ENCODE data around the gene MALRD1. TPM values are rescaled to one million over a fixed set of nuclear protein-coding genes. Genes with fewer than 3 reads are reported as not detected.
"Not testable (repeated sequence)": the region's sequence is repeated elsewhere in the genome, so short reads cannot be mapped to it uniquely, and the experiment has no call there.

Gene MALRD1
- total RNA-seq, 2 experiments from 2014 or later: 0.29 to 0.41 TPM

- Mint-ChIP-seq H3K36me3 (ENCODE audit: low read depth) (no peaks in the 10 kb centered on the region), H3K4me3 (no peak overlapping the region), H3K27me3 (no peaks in the 10 kb centered on the region), H3K9me3 (peaks cover 7% of the 10 kb centered on the region), H3K27ac (no peak overlapping the region), H3K4me1 (ENCODE audit: low read depth) (no peaks in the 10 kb centered on the region)
- DNase-seq (no peak), ATAC-seq (no peak)
- ChIA-PET CTCF (no interaction called here), POLR2A (no interaction called here)
- TF ChIP-seq, protein P1, sequence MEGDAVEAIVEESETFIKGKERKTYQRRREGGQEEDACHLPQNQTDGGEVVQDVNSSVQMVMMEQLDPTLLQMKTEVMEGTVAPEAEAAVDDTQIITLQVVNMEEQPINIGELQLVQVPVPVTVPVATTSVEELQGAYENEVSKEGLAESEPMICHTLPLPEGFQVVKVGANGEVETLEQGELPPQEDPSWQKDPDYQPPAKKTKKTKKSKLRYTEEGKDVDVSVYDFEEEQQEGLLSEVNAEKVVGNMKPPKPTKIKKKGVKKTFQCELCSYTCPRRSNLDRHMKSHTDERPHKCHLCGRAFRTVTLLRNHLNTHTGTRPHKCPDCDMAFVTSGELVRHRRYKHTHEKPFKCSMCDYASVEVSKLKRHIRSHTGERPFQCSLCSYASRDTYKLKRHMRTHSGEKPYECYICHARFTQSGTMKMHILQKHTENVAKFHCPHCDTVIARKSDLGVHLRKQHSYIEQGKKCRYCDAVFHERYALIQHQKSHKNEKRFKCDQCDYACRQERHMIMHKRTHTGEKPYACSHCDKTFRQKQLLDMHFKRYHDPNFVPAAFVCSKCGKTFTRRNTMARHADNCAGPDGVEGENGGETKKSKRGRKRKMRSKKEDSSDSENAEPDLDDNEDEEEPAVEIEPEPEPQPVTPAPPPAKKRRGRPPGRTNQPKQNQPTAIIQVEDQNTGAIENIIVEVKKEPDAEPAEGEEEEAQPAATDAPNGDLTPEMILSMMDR (IDR thresholded peaks at IDR 0.05): no peak
- intact Hi-C loops (cut with micrococcal nuclease): no loop called here
Measured at GRCh38 chr10:19738440-19738839, 689.8 kb downstream of the MALRD1 start.

DNA sequence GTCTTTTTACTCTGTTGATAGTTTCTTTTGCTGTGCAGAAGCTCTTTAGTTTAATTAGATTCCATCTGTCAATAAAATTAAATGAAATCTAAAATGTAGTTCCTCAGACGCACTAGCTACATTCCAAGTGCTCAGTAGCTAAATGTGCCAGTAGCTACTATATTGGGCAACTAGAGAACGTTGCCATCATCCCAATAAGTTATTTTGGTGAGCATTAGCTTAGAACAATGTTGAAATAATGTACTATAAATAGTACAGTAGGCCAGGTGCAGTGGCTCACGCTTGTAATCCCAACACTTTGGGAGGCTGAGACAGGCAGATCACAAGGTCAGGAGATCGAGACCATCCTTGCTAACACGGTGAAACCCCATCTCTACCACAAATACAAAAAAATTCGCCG is 690.6 kb downstream of the MALRD1 start:
- H3K4me1 Mint-ChIP-seq (ENCODE audit: low read depth): not testable (repeated sequence)

DNA sequence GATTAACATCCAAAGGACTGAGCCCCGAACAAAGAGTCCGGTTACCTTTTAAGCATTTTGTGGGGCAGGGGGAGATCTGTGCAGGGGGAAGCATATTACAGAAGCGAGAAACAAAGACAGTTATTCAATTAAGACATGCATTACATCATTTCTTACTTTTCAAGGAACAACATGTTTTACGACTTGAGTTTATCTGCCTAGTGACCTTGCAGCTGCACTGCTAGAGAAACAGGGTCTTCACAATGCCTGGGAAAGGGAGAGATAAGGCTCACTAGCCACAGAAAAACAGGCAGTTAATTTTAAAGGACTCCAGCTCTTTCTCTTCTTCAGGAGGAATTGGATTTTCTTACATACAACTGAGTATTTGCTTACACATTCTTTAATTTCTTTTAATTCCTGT is 693.5 kb downstream of the MALRD1 start:
- H3K4me1 Mint-ChIP-seq (ENCODE audit: low read depth); intact Hi-C loops (cut with micrococcal nuclease); POLR2A ChIA-PET; H3K27ac Mint-ChIP-seq; H3K4me3 Mint-ChIP-seq; H3K9me3 Mint-ChIP-seq; H3K36me3 Mint-ChIP-seq (ENCODE audit: low read depth); CTCF ChIA-PET; ATAC-seq; H3K27me3 Mint-ChIP-seq; DNase-seq: not testable (repeated sequence)

More for the DNA sequence above, 690.6 kb downstream of the MALRD1 start:
- H3K27me3 Mint-ChIP-seq; DNase-seq; intact Hi-C loops (cut with micrococcal nuclease); H3K9me3 Mint-ChIP-seq; ATAC-seq; H3K36me3 Mint-ChIP-seq (ENCODE audit: low read depth); POLR2A ChIA-PET; H3K27ac Mint-ChIP-seq; CTCF ChIA-PET; H3K4me3 Mint-ChIP-seq: not testable (repeated sequence)

DNA sequence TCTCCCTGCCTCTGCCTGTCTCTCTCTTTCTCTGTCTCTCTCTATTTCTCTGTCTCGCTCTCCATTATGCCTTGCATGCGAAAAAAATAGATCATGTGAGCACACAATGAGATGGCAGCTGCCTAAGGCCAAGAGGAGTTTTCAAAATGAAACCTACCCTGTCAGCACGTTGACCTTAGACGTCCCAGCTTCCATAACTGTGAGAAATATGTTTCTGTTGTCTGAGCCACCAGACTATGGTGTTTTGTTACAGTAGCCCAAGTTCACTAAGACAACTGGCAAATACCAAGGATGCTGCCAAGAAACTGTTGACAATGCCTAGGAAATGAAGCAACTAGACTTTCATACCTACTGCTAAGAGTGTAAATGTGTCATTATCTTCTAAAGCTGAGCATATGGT is 697.1 kb downstream of the MALRD1 start:
- H3K36me3 Mint-ChIP-seq (ENCODE audit: low read depth): no peaks in the 10 kb centered on the region
- TF ChIP-seq, protein P1 (IDR thresholded peaks at IDR 0.05): no peak
- intact Hi-C loops (cut with micrococcal nuclease): no loop called here
- DNase-seq (no peak), ATAC-seq (no peak)
- H3K9me3 Mint-ChIP-seq: peaks cover 3% of the 10 kb centered on the region
- H3K27ac Mint-ChIP-seq: no peak overlapping the region
- H3K4me1 Mint-ChIP-seq (ENCODE audit: low read depth): no peaks in the 10 kb centered on the region
- no peaks in the 10 kb centered on the region for H3K27me3 Mint-ChIP-seq
- H3K4me3 Mint-ChIP-seq: no peak overlapping the region
- ChIA-PET POLR2A (no interaction called here), CTCF (no interaction called here)

- Mint-ChIP-seq H3K9me3 (peaks cover 3% of the 10 kb centered on the region), H3K4me3 (no peak overlapping the region), H3K4me1 (ENCODE audit: low read depth) (no peaks in the 10 kb centered on the region), H3K27ac (no peak overlapping the region), H3K27me3 (no peaks in the 10 kb centered on the region), H3K36me3 (ENCODE audit: low read depth) (no peaks in the 10 kb centered on the region)
- TF ChIP-seq, protein P1 (IDR thresholded peaks at IDR 0.05): no peak
- ChIA-PET CTCF (no interaction called here), POLR2A (no interaction called here)
- intact Hi-C loops (cut with micrococcal nuclease): no loop called here
- no peak for ATAC-seq
- DNase-seq: no peak
Measured at GRCh38 chr10:19749185-19749729, 700.7 kb downstream of the MALRD1 start.

GRCh38 chr10:19750972-19751371 is 702.4 kb downstream of the MALRD1 start:
- H3K27ac Mint-ChIP-seq: no peak overlapping the region
- no peaks in the 10 kb centered on the region for H3K36me3 Mint-ChIP-seq (ENCODE audit: low read depth)
- no peaks in the 10 kb centered on the region for H3K4me1 Mint-ChIP-seq (ENCODE audit: low read depth)
- ATAC-seq (no peak), DNase-seq (no peak)
- intact Hi-C loops (cut with micrococcal nuclease): no loop called here
- TF ChIP-seq, protein P1 (IDR thresholded peaks at IDR 0.05): no peak
- H3K4me3 Mint-ChIP-seq: no peak overlapping the region
- H3K9me3 Mint-ChIP-seq: peaks cover 3% of the 10 kb centered on the region
- ChIA-PET POLR2A (no interaction called here), CTCF (no interaction called here)
- H3K27me3 Mint-ChIP-seq: no peaks in the 10 kb centered on the region
